Fibroblast of the aortic adventitia (primary cell): ENCODE data around the gene THOC6. TPM values are rescaled to one million over a fixed set of nuclear protein-coding genes. Genes with fewer than 3 reads are reported as not detected.

Experiments
- DNase-seq: peaks from one replicate; pipeline ENCODE4 v3.0.0-alpha.2; 2010; ENCODE audit warnings: low read depth
- H3K4me3 ChIP-seq: 2 replicates; pipeline ENCODE4 v1.5.1; 2011; ENCODE audit warnings: low read depth, mild to moderate bottlenecking, control low read depth, low read length, moderate library complexity
- CTCF ChIP-seq: IDR thresholded peaks from 2 replicates; pipeline ENCODE4 v1.5.1; 2011; ENCODE audit warnings: mild to moderate bottlenecking, low read length, control low read depth, inconsistent platforms; ENCODE audit not compliant: insufficient read depth
- total RNA-seq: library from RNA; depleted of rRNA; stranded (reverse); fragments of >200 nt; gene quantifications from 2 replicates; pipeline ENCODE4 v1.2.3, GENCODE V29; 2012; ENCODE audit warnings: low replicate concordance

Gene THOC6
- total RNA-seq, 1 donor = 30.2 TPM

GRCh38 chr16:3003582-3004270 lies 20.1 kb upstream of the THOC6 start:
- TF ChIP-seq CTCF = peak; percentile 25
- peak; percentile 98 for DNase-seq
- no peak overlapping the region for H3K4me3 ChIP-seq

- no peak for TF ChIP-seq CTCF
- H3K4me3 ChIP-seq = no peak overlapping the region
Observed at GRCh38 chr16:3004319-3004718, 19.5 kb upstream of the THOC6 start.

GRCh38 chr16:3004781-3005284 lies 19.0 kb upstream of the THOC6 start:
- no peak for TF ChIP-seq CTCF
- no peak overlapping the region for H3K4me3 ChIP-seq
- DNase-seq = no peak

More at GRCh38 chr16:3004319-3004718, 19.5 kb upstream of the THOC6 start:
- no peak for DNase-seq

- TF ChIP-seq CTCF = no peak
- H3K4me3 ChIP-seq = no peak overlapping the region
- DNase-seq = no peak
Observed at GRCh38 chr16:3007059-3007956, 16.5 kb upstream of the THOC6 start.

GRCh38 chr16:3007957-3008689 lies 15.7 kb upstream of the THOC6 start:
- H3K4me3 ChIP-seq = no peak overlapping the region
- no peak for TF ChIP-seq CTCF
- no peak for DNase-seq

- DNase-seq = no peak
- H3K4me3 ChIP-seq = no peak overlapping the region
- TF ChIP-seq CTCF = no peak
Observed at GRCh38 chr16:3008690-3009037, 15.2 kb upstream of the THOC6 start.
